ENCODE data around the gene SH3D21.

SH3D21 gene

GRCh38 chr1:36303650-36304360 lies 2.4 kb upstream of the SH3D21 start:
- DNase-seq (ENCODE audit: low spot score), result no peak

DNA sequence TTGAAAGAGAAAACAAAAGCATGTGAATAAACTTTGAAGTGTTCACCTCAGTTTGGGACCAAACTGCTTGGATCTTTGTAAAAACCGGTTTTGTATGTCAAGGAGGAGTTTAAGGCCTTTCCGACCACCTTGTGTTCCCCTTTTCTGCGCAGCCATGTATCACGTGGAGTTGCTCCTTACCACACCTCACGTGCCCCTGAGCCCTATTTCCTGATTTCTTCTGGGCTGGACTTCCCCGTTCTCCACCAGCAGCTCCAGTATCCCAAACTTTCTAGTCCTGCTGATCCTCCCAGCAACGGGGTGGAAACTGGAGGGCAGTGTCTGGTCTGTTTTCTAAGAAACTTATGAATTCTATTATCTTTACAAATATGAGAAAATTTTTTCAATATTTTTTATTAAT lies 1.6 kb upstream of the SH3D21 start:
- no peak for DNase-seq (ENCODE audit: low spot score)

GRCh38 chr1:36304970-36305914 lies 926 bp upstream of the SH3D21 start:
- DNase-seq (ENCODE audit: low spot score), result no peak

DNA sequence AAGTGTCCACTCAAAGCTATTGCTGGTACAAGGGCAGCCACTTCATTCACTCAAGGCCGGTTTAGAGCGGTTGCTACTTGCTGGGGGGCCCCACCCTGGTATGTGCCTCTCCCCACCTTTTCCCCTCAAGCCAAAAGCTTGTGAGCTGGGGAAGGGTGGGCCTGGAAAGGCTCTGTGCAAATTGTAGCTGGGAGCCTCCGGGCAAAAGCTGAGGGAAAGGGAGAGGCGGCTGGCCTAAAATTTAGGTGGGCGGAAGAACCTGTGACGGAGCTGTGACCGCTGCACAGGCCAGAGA lies 306 bp upstream of the SH3D21 start:
- no peak for DNase-seq (ENCODE audit: low spot score)

GRCh38 chr1:36306902-36307456 lies 811 bp downstream of the SH3D21 start:
- peak; percentile 94 for DNase-seq (ENCODE audit: low spot score)

DNA sequence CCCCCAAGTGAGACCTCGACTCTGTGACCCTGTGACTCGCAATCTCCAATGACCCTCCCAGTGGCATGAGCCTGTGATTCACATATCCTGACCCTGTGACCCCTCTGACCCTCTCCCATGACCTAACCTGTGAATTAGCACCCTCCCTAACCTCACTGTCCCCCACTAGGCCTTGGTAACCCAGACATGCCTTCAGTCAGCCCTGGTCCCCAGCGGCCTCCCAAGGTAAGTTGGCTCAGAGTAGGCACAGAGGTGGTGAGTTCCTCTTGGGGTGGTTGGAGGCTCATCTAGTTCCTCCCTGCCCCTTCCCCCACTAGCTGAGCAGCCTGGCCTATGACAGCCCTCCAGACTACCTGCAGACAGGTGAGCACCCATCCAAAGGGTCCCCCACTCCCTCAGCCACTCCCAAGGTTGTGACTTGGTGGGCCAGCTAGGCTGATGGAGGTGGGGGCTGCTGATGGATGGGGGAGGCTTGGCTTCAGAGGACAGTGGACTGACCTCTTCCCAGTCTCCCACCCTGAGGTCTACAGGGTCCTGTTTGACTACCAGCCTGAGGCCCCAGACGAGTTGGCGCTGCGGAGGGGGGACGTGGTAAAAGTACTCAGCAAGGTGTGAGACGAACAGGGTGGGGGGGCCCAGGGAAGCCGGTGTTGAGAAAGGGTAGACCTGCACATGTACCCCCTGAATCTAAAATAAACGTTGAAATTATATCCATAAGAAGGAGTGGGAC lies 1.6 kb downstream of the SH3D21 start:
- DNase-seq (ENCODE audit: low spot score), result no peak

- no peak for DNase-seq (ENCODE audit: low spot score)
These were observed 3.2 kb downstream of the SH3D21 start for GRCh38 chr1:36309397-36309796.

- DNase-seq (ENCODE audit: low spot score), result no peak
These were observed 14.2 kb downstream of the SH3D21 start for GRCh38 chr1:36320291-36320761.

GRCh38 chr1:36320767-36321118 lies 14.6 kb downstream of the SH3D21 start:
- no peak for DNase-seq (ENCODE audit: low spot score)

- no peak for DNase-seq (ENCODE audit: low spot score)
These were observed 15.2 kb downstream of the SH3D21 start for GRCh38 chr1:36321119-36321951.

DNA sequence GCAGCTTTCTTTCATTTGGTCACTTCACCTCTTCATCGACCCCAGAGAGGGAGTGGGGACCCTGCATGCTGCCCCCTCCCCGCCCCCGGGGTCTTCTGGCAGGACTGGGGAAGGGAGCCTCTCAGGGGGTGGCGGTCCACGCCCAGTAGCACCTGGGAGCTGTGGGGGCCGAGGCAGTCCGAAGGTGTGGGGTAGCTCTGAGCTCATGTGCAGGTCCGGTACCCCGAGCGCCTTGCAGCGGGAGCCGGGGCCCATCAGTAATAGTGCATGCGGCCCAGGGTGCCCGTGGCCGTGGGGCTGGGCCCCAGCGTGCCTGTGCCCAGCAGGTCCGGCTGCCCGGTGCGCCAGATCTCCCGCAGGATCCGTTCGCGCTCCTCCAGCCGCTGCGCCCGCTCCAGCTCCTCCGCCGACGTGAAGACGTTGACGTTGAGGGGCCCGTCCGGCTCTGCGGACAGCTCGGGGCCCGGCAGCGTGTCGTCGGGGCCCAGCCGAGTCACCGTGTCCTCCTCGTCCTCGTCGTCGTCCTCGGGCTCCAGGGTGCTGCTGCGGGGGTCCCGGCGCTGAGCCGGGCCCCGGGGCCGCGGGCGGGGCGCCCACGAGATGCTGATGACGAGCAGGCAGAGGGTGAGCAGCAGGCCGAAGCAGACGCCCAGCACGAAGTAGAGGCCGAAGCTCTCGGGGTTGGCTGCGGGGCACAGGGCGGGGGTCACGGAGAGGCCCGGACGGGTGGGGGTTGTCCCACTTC lies 16.0 kb downstream of the SH3D21 start:
- DNase-seq (ENCODE audit: low spot score), result no peak

GRCh38 chr1:36322786-36323635 lies 16.8 kb downstream of the SH3D21 start:
- peak; percentile 15 for DNase-seq (ENCODE audit: low spot score)

DNA sequence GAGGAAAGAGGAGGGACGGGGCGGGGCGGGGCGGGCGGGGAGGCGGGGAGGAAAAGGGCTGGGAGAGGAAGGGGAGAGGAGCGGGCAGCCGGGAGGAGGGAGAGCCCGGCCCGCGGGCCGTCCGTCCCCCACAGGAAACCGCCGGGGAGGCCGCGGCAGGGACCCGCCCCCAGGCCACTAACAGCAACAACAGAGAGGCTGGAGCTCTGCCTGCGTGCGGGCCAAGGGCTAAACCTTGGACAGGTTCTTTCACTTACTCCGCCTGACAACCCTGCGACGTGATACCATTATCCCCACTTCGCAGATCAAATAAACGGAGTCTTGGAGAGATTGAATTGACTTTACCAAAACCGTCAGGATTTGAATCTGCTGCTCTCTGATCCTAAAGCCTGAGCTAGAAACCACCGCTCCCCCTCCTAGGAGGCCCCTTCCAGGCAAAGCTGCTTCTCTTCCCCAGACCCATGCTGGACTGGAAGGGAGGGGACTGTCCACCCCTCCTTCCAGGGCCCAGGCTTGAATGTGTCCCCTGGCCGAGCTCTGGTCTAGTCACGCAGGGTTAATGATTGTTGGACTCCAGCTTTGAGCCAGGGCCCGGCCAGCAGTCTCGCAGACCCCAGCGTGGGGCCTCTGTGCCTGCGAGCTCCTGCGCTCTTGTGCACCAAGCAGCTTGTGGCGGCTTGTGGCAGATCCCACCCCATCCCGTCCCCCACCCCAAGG lies 17.6 kb downstream of the SH3D21 start, which contains the start of gene EVA1B:
Gene EVA1B (minus strand): TSS at position 10 of the 717 bp plus-strand sequence. CDS start 608 bp downstream, outside the sequence.
- peak; percentile 15 for DNase-seq (ENCODE audit: low spot score)

DNA sequence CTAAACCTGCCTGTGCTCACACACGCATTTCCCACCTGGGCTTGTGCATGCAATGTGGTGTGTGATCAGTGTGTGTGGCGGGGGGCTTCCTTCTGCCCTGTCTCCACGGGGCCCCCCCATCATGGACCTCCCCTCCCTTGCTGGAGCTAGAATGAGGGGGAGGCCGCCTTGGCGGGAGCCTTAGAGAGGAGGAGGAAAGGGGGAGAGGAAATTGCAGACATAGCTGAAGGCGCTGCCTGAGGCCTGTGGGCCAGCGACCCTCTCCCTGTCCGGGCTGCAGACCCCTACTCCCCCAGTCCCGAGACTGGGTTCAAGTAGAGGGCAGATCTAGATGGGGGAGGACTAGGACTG lies 18.2 kb downstream of the SH3D21 start:
- no peak for DNase-seq (ENCODE audit: low spot score)

GRCh38 chr1:36326499-36326898 lies 20.3 kb downstream of the SH3D21 start:
- no peak for DNase-seq (ENCODE audit: low spot score)

- no peak for DNase-seq (ENCODE audit: low spot score)
These were observed 21.4 kb downstream of the SH3D21 start for GRCh38 chr1:36327421-36328087.

GRCh38 chr1:36328088-36328480 lies 21.9 kb downstream of the SH3D21 start:
- DNase-seq (ENCODE audit: low spot score), result no peak

DNA sequence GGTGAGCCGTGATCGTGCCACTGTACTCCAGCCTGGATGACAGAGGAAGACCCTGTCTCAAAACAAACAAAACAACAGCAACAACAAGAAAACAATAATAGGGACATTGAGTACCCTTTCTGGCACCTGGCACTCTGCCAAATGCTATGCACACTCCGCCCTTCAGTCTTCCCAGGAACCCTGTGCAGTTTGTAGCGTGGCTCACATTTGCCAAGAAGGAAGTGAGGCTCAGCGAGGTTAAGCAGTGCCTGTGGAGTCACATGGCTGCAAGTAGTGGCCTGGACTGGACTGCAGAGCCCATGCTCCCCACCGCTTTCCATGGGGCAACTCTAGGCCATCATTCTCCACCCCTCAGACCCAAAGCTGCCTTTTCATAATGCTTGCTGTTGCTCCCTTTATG lies 22.5 kb downstream of the SH3D21 start:
- DNase-seq (ENCODE audit: low spot score), result no peak

DNA sequence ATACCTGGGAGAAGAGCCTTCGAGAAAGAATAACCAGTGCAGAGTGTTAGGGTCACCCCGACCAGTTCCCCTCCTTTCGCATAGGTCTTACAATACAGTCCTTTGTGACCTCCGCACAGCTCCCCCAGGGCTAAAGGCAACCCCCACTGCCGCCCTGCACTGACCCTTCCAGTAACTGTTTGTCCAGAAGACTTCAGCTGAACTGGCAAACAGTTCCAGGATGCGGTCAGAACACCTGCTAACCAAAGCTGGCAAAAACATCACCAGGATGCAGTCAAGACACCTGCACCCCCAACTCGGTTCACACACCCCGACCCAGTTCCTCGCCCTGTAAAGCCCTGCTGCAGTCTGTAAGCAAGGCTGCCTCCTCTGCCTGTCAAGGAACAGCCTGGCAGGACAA lies 23.6 kb downstream of the SH3D21 start:
- no peak for DNase-seq (ENCODE audit: low spot score)
